Esophagus squamous epithelium (tissue), 4 donors: ENCODE data around the gene BMPR1B.

ENCODE experiments used
- POLR2A ChIP-seq, 4 donors: fragments of 450-650 bp; IDR thresholded peaks; one replicate each; pipeline ENCODE4 v1.6.1; 2017; ENCODE audit warnings: antibody characterized with exemption in 4 of 4, mild to moderate bottlenecking in 4 of 4, moderate library complexity in 3 of 4
- TF ChIP-seq, protein P1 (sequence below), 6 experiments: fragments of 450-650 bp in 4 of 6; fragments of 200-600 bp in 2 of 6; sonication (generic) in 2 of 6; IDR thresholded peaks; one replicate each; pipeline ENCODE4 v1.5.1; 2016 to 2019; ENCODE audit warnings: antibody characterized with exemption in 6 of 6, mild to moderate bottlenecking in 4 of 6, moderate library complexity in 4 of 6

DNA sequence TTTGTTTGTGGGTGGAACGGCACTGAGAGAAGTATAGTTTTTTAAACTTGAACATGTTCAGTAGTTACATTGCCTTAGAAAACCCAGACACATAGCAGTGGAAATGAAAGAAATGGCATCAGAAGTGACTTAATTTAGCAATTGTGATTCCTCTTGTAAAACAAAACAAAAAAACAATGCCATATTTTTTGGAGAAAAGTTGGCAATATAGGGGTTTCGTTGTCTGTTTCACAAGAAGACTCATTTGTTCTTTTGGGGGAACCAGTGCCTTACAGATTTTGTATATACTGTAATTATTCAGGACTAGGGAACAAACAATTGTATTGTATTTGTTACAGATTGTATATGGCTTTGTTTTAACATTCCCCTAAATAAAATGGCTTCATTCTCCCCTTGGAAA is 400.3 kb downstream of the BMPR1B start:
- TF ChIP-seq, protein P1, sequence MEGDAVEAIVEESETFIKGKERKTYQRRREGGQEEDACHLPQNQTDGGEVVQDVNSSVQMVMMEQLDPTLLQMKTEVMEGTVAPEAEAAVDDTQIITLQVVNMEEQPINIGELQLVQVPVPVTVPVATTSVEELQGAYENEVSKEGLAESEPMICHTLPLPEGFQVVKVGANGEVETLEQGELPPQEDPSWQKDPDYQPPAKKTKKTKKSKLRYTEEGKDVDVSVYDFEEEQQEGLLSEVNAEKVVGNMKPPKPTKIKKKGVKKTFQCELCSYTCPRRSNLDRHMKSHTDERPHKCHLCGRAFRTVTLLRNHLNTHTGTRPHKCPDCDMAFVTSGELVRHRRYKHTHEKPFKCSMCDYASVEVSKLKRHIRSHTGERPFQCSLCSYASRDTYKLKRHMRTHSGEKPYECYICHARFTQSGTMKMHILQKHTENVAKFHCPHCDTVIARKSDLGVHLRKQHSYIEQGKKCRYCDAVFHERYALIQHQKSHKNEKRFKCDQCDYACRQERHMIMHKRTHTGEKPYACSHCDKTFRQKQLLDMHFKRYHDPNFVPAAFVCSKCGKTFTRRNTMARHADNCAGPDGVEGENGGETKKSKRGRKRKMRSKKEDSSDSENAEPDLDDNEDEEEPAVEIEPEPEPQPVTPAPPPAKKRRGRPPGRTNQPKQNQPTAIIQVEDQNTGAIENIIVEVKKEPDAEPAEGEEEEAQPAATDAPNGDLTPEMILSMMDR (IDR thresholded peaks at IDR 0.05) = no peak
- TF ChIP-seq POLR2A (IDR thresholded peaks at IDR 0.05) = no peak
